GM10847 (cell line): ENCODE data around the gene ANO9.

Experiments
- POLR2A ChIP-seq: IDR thresholded peaks from 2 replicates; pipeline ENCODE4 v1.6.1; 2011; ENCODE audit not compliant: insufficient read length; ENCODE audit errors: extremely low read depth

Gene ANO9

DNA sequence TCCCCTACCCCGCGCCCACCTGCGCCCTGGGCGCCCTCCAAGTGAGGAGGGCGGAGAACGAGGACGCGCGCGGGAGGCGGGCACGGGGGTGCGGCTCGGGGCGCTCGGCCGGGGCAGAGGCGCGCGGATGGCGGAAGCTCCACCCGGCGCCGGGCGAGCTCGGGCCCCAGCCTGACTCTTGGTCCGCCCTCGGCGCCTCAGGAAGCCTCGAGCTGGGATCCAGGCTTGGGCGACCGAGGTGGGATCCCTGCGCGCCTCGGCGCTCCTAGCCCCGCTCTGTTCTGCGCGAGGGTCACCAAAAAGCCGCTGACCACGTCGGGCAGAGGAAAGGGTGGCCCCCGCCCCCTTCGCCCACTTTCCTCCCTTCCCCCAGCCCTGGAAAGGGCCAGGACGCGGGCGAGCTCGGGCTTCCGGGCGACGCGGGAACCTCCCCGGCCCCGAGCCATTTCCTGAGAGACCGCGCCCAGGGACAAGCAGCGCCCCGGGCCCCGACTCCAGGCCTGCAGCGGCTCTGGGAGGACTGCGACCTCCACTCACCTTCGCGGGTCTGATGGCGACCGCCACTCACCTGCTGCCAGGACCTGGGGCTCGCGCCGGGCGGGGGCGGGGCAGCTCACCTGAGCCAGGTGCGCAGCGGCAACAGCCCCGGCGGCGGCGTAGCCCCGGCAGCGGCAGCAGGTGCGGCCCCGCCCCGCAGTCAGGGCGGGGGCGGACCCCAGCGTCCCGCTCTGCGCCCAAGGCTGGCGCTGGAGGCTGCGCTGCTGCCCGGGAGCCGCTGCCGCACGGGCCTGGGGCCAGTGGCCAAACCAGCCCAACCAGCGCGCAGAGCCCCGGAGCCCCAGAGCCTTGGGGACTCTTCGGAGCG is 24.8 kb downstream of the ANO9 start:
- TF ChIP-seq POLR2A: no peak

DNA sequence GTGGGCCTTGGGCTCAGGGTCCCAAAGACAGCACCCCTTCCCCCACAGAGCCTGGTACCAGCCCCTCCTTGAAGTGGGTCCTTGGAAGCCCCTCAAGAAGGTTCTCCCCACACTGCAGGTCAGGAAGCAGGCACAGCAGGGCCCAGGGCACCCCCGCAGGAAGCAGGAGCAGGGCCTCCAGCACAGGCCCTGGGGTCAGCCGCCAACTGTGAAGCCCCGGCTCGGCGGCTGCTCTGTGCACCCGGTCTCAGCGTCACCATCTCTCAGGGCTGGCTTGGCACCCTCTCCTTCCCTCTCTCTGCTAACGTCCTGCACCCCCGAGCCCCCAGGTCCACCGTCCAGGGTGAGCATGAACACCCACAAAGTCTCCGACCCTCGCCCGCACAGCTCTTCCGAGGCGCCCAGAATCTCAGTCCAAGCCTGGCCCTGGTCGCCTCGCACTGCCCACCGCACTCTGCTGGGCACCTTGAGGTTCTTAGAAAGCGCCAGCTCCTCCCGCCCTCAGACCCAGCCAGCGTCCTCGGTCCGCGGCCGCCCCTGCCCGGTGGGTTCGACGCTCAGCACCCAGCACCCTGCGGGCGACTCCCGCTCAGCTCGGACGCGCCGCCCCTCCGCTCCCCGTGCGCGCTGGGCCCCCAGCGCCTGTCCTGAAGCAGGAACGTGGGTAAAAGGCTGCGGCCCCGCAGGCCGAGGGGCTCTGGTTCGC is 25.6 kb downstream of the ANO9 start:
- TF ChIP-seq POLR2A: no peak

DNA sequence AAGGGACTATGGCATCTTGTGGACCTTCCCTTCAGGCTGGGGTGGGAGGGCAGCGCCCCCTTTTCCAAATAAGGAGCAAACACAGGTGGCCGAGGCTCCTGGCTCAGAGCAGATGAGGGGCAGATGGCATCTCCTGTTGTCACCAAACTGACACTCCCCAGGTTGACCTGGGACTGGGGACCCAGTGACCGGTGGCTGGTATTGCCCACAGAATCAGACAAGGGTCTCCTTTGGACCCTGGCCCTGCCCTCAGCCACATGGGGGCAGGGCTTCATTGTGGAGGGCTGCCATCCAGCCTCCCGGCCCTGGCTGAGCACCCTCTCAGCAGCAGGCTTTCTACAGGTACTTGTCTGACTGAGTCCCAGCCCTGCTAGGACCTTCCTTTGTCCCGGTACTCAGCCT is 26.2 kb downstream of the ANO9 start:
- TF ChIP-seq POLR2A: no peak

DNA sequence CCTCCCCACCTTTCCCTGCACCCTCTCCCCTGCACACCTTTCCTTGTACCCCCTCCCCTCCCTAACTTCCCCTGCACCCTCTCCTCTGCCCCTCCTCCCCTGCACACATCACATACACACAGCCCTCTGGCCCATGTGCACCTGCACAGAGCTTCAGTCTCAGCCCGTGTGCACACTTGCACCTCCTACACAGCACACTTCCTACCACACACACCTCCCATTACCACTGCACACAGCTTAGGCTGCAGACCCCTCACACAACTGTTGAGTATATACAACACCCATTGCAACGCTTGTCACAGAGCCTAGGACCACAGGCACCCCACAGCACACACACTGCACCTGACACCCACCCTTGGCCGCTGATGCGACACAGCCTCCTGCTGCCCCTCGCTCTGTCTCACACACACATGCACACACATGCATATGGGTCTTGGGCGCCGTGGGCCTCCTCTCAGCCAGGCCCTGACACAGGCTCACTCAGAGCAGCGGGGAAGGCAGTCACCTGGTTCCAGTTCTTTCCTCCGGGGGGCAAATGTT is 27.4 kb downstream of the ANO9 start:
- TF ChIP-seq POLR2A: no peak

DNA sequence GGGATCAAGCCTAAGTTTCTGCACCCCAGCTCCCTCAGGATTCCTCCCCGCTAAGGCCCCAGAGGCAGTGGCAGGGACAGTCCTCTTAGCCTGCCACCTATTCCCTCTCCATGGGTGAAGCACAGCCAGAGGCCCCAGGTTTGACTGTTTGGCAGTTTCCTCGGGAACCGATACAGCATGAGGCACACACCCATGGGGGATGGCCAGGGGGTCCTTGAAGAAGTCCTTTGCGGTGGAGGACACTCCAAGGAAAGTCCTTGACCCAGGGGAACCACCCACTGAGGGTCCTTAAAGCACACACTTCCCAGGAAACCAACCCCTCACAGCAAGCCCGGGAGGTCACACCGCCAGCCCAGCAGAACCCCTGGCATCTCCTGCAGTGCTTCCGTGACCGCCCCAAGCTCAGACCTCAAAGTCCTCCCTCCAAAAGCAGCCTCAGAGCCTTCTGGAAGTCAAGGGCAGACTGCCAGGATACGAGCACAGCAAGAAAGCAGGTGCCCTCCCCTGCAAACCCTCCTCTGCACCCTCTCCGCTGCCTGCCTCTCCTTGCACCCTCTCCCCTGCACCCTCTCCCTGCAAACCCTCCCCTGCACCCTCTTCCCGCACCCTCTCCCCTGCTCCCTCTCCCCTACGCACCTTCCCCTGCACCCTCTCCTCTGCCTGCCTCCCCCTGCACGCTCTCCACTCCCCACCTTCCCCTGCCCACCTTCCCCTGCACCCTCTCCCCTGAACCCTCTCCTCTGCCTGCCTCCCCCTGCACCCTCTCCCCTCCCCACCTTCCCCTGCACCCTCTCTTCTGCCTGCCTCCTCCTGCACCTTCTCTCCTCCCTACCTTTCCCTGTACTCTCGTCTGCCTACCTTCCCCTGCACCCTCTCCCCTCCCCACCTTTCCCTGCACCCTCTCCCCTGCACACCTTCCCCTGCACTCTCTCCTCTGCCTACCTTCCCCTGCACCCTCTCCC is 28.4 kb downstream of the ANO9 start:
- no peak for TF ChIP-seq POLR2A

- no peak for TF ChIP-seq POLR2A
Measured at GRCh38 chr11:412641-413119, 29.1 kb downstream of the ANO9 start.

DNA sequence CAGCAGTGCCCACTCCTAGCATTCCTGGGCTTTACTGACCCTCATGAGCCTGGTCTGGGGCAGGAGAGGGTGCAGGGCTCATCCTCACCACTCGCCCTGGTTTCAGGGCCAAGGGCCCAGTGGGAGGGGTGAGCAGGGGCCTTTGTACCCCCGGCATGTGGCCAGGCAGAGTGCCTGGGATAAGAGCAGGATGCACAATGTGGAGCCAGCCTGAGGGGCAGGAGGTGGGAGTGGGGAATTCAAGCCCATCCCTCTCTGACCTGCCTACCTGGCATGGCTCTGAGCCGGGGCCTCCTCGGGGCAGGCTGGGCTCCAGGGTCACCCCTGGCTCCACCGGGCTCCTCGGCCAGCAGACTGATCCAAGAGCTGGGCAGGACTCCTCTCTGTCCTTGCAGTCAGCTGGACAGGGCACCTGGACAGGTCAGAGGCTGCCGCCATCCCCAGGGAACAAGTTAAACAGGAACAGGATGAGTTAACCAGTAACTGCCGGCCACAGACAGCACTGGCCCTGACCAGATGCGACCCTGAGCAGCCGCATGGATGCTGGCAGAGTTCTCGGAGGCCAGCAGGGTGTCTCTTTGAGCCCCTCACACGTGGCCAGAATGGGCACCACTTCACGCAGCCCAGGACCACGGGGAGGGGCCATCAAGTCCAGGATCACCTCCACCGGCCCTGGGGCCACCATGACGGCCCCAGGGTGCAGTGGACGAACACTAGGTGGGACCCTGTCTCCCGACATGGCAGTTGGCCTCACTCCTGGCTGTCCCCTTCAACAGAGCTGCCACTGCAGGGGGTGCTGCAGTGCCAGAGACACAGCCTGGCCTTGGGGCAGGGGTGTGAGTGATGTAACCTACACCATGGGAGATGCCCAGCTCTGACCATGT is 32.0 kb downstream of the ANO9 start:
- TF ChIP-seq POLR2A: no peak

GRCh38 chr11:409008-409599 is 32.7 kb downstream of the ANO9 start:
- TF ChIP-seq POLR2A: no peak

DNA sequence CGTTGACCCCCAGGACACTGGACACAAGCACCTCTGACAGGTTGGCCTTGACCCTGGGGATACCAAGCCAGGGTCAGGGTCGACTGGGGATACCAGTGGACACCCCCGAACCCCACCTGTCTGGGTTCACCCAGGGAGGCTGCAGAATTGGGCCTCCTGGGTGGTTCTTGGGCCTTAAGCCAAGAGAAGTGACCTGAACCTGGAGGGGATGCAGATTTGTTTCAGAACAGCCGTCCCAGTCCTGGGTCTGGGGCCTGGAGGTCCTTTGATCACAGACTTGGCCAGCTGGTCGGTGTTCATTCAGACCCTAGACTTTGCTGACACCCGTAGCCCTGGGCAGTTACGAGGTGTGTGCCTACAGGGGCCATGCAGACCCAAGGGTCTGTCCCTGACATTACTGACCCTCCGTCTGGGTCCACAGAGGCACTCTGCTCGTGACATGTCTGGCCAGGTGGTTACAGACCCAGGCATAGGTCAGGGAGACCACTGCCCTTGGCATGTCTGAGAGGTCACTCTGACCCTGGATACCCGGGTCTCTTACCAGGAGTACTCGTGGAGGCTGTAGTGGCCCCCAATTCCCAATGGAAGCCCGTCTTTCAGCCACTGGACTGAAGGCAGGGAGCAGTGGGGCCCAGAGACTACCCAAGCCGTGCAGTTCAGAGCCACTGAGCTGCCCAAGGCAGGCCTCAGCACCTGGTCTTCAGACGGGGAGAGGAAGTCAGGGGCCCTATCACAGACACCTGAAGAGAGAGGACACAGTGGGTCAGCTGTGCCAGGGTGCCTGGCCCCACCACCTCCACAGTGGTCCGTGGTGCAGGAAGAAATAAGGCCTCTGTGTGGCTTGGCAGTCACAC is 33.4 kb downstream of the ANO9 start:
- no peak for TF ChIP-seq POLR2A

GRCh38 chr11:407651-408123 is 34.1 kb downstream of the ANO9 start:
- no peak for TF ChIP-seq POLR2A

DNA sequence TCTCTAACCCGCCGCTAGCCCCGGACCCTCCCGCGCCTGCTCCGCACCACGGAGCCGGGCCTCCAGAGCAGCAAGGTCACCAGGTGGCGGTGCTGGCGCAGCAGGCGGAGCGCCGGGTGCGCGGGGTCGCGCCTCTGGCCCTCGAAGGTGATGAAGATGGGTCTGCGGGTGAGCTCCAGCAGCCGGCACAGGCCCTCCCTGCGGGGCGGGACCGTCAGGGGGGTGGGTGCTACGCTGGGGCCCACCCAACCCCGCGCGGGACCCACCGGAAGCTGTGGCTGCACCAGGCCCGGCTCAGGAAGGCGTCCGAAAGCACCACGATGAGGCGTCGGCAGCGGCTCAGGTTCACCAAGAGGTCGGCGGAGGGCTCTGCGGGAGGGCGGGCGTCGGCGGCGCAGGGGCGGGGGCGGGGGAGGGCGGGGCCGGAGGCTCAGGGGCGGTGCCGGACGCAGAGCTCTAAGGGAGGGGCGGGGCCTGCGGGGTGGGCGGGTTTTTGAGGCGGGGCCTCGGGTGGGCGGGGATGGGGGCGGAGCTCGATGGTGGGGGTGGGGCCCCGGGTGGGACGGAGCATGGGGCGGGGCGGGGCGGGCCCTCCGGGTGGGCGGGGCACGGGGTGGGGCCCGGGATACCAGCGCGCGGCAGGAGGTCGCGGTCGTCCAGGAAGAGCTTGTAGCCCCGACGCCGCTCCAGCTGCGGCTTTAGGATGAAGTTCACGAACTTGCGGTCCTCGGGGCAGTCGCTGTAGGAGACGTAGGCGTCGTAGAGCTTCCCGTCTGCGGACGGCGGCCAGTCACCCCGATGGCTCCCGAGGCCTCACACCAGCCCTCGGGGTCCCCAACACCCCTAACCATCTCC is 34.8 kb downstream of the ANO9 start:
- TF ChIP-seq POLR2A: no peak
